GM23338 (cell line): ENCODE measurements around the gene ZFP92. TPM values are rescaled to one million over a fixed set of nuclear protein-coding genes. Genes with fewer than 3 reads are reported as not detected.

Experiments used
- ATAC-seq: fragments of 200-7000 bp; cut with Tn5 transposase; 3 replicates; pipeline ENCODE4 v1.9.1; 2020
- DNase-seq: peaks from one replicate; pipeline ENCODE4 v3.0.0-alpha.2; 2015; ENCODE audit warnings: low spot score
- H2AFZ ChIP-seq: fragments of 200-600 bp; sonication (generic); 2 replicates; pipeline ENCODE4 v1.8.0; 2016; ENCODE audit warnings: antibody characterized with exemption, mild to moderate bottlenecking, moderate library complexity
- H3F3A ChIP-seq: fragments of 200-600 bp; sonication (generic); replicated peaks from 2 replicates; pipeline ENCODE4 v1.8.0; 2017; ENCODE audit warnings: antibody characterized with exemption, mixed run types, low read depth
- H3K27ac ChIP-seq: fragments of 200-600 bp; sonication (generic); 2 replicates; pipeline ENCODE4 v1.6.1; 2016; ENCODE audit warnings: low read depth
- H3K27me3 ChIP-seq: fragments of 200-600 bp; sonication (generic); 2 replicates; pipeline ENCODE4 v1.8.0; 2016; ENCODE audit warnings: mild to moderate bottlenecking, mixed run types, moderate library complexity; ENCODE audit not compliant: insufficient read depth
- H3K36me3 ChIP-seq: fragments of 200-600 bp; sonication (generic); 2 replicates; pipeline ENCODE4 v1.8.0; 2016; ENCODE audit warnings: mild to moderate bottlenecking; ENCODE audit not compliant: insufficient read depth
- H3K4me1 ChIP-seq: fragments of 200-600 bp; sonication (generic); 2 replicates; pipeline ENCODE4 v1.8.0; 2016; ENCODE audit warnings: mild to moderate bottlenecking, moderate library complexity; ENCODE audit not compliant: insufficient read depth
- H3K4me2 ChIP-seq: fragments of 200-600 bp; sonication (generic); 2 replicates; pipeline ENCODE4 v1.7.1; 2017; ENCODE audit warnings: mixed run types
- H3K4me3 ChIP-seq: fragments of 200-600 bp; sonication (generic); 2 replicates; pipeline ENCODE4 v1.6.1; 2016; ENCODE audit warnings: mixed run types
- H3K79me2 ChIP-seq: fragments of 200-600 bp; sonication (generic); replicated peaks from 2 replicates; pipeline ENCODE4 v1.8.0; 2017; ENCODE audit warnings: mild to moderate bottlenecking; ENCODE audit not compliant: insufficient read depth
- H3K9me2 ChIP-seq: fragments of 200-600 bp; sonication (generic); 2 replicates; pipeline ENCODE4 v1.8.0; 2017; ENCODE audit not compliant: insufficient read depth
- H4K20me1 ChIP-seq: fragments of 200-600 bp; sonication (generic); replicated peaks from 2 replicates; pipeline ENCODE4 v1.8.0; 2017; ENCODE audit warnings: mild to moderate bottlenecking; ENCODE audit not compliant: insufficient read depth
- H3K27ac Mint-ChIP-seq: 2 replicates; pipeline ENCODE4 v1.8.0; 2020; ENCODE audit warnings: inconsistent platforms, mild to moderate bottlenecking, moderate library complexity, mixed read lengths
- H3K27me3 Mint-ChIP-seq: 3 replicates; pipeline ENCODE4 v1.8.0; 2022; ENCODE audit warnings: low read depth, mild to moderate bottlenecking, moderate library complexity, mixed read lengths, inconsistent platforms; ENCODE audit not compliant: insufficient read depth, poor library complexity
- H3K36me3 Mint-ChIP-seq: 3 replicates; pipeline ENCODE4 v1.8.0; 2021; ENCODE audit warnings: low read depth, mild to moderate bottlenecking, inconsistent platforms, moderate library complexity, mixed read lengths
- H3K4me1 Mint-ChIP-seq: 3 replicates; pipeline ENCODE4 v1.8.0; 2020; ENCODE audit warnings: mild to moderate bottlenecking, inconsistent platforms, mixed read lengths
- H3K4me3 Mint-ChIP-seq: 3 replicates; pipeline ENCODE4 v1.8.0; 2021; ENCODE audit warnings: moderate library complexity, mild to moderate bottlenecking, inconsistent platforms, mixed read lengths
- H3K9me3 Mint-ChIP-seq: 3 replicates; pipeline ENCODE4 v1.8.0; 2020; ENCODE audit warnings: moderate library complexity, mild to moderate bottlenecking, inconsistent platforms, mixed read lengths
- CREB1 ChIP-seq: fragments of 250-450 bp; sonication (Bioruptor Pico); IDR thresholded peaks from 2 replicates; pipeline ENCODE4 v1.5.0; 2020; ENCODE audit warnings: low read depth, mild to moderate bottlenecking, moderate library complexity
- CTCF ChIP-seq, 2 experiments: fragments of 200-600 bp in 1 of 2; sonication (generic) in 1 of 2; conservative IDR thresholded peaks; 2 replicates each; pipeline versions ENCODE4 v1.5.1 to v1.6.1; 2016 to 2017; ENCODE audit warnings: antibody characterized with exemption in 2 of 2, low read depth in 2 of 2, mild to moderate bottlenecking in 2 of 2, moderate library complexity in 1 of 2
- ETS1 ChIP-seq: IDR thresholded peaks from 2 replicates; pipeline ENCODE4 v1.6.1; 2016; ENCODE audit warnings: antibody characterized with exemption
- EZH2 ChIP-seq: fragments of 200-600 bp; sonication (generic); IDR thresholded peaks from one replicate; pipeline ENCODE4 v1.8.0; 2017; ENCODE audit warnings: antibody characterized with exemption, mild to moderate bottlenecking, low read depth; ENCODE audit not compliant: unreplicated experiment
- EZH2phosphoT487 ChIP-seq: fragments of 200-600 bp; sonication (generic); IDR thresholded peaks from one replicate; pipeline ENCODE4 v1.8.1; 2018; ENCODE audit warnings: antibody characterized with exemption; ENCODE audit not compliant: unreplicated experiment
- JUNB ChIP-seq: IDR thresholded peaks from one replicate; pipeline ENCODE4 v1.6.1; 2016; ENCODE audit warnings: antibody characterized with exemption; ENCODE audit not compliant: unreplicated experiment
- NANOG ChIP-seq: IDR thresholded peaks from 2 replicates; pipeline ENCODE4 v1.6.1; 2016; ENCODE audit warnings: antibody characterized with exemption, borderline replicate concordance
- POLR2AphosphoS5 ChIP-seq: IDR thresholded peaks from 2 replicates; pipeline ENCODE4 v1.6.1; 2016; ENCODE audit warnings: antibody characterized with exemption, low read depth
- REST ChIP-seq: IDR thresholded peaks from one replicate; pipeline ENCODE4 v1.6.1; 2018; ENCODE audit warnings: antibody characterized with exemption; ENCODE audit not compliant: unreplicated experiment
- STAT1 ChIP-seq: IDR thresholded peaks from one replicate; pipeline ENCODE4 v1.6.1; 2016; ENCODE audit warnings: antibody characterized with exemption; ENCODE audit not compliant: unreplicated experiment
- ZNF114 ChIP-seq: fragments of 250-450 bp; sonication (Bioruptor Pico); IDR thresholded peaks from 2 replicates; pipeline ENCODE4 v1.5.0; 2020; ENCODE audit warnings: mild to moderate bottlenecking, moderate library complexity
- ZNF331 ChIP-seq: fragments of 250-450 bp; sonication (Bioruptor Pico); IDR thresholded peaks from 2 replicates; pipeline ENCODE4 v1.5.0; 2020; ENCODE audit warnings: low read depth, mild to moderate bottlenecking, moderate library complexity
- ZNF462 ChIP-seq: fragments of 250-450 bp; sonication (Bioruptor Pico); IDR thresholded peaks from 2 replicates; pipeline ENCODE4 v1.5.0; 2020; ENCODE audit warnings: mild to moderate bottlenecking, moderate library complexity
- polyA plus RNA-seq: library from polyadenylated mRNA; unstranded; fragments of >200 nt; fragmentation: Nextera tagmentation; extraction: Ambion mirVana; gene quantifications from 2 replicates; pipeline ENCODE4 v1.2.1, GENCODE V29; 2016
- total RNA-seq: library from RNA; depleted of rRNA; stranded (reverse); fragments of >200 nt; shearing (Covaris generic); gene quantifications from 2 replicates; pipeline ENCODE4 v1.2.3, GENCODE V29; 2014

The ZFP92 gene
- total and polyA plus RNA-seq, 2 experiments from 2014 or later, result 0.05 to 0.52 TPM

GRCh38 chrX:153426204-153426603 lies 14.9 kb downstream of the ZFP92 start:
- no peak overlapping the region for H3K4me3 Mint-ChIP-seq
- Histone ChIP-seq H3K4me1 (no peaks in the 10 kb centered on the region), H3K4me3 (no peak overlapping the region), H3K4me2 (no peak overlapping the region), H3K27me3 (no peaks in the 10 kb centered on the region), H2AFZ (no peak overlapping the region), H3F3A (no peaks in the 10 kb centered on the region), H3K79me2 (no peaks in the 10 kb centered on the region), H3K27ac (no peak overlapping the region), H3K9me2 (no peaks in the 10 kb centered on the region), H4K20me1 (no peaks in the 10 kb centered on the region), H3K36me3 (no peaks in the 10 kb centered on the region)
- no peak for DNase-seq
- no peak for TF ChIP-seq CREB1 (CRISPR knock-in tag)
- TF ChIP-seq NANOG, result no peak
- TF ChIP-seq ZNF331, result no peak
- TF ChIP-seq POLR2AphosphoS5, result no peak
- no peak for TF ChIP-seq CTCF (conservative IDR thresholded peaks at IDR 0.05; ENCODE audit: low read depth in 2 of 2)
- no peak for TF ChIP-seq EZH2phosphoT487
- TF ChIP-seq EZH2, result no peak
- no peak for TF ChIP-seq STAT1
- no peak for TF ChIP-seq ZNF462 (CRISPR knock-in tag)
- TF ChIP-seq REST, result no peak
- TF ChIP-seq ETS1, result no peak
- TF ChIP-seq JUNB, result no peak
- TF ChIP-seq ZNF114 (CRISPR knock-in tag), result no peak
- no peaks in the 10 kb centered on the region for H3K36me3 Mint-ChIP-seq
- H3K4me1 Mint-ChIP-seq, result no peaks in the 10 kb centered on the region
- H3K9me3 Mint-ChIP-seq, result peaks cover 8% of the 10 kb centered on the region; the same call in 2 of the 3 replicates
- ATAC-seq, result no peak
- H3K27ac Mint-ChIP-seq, result no peak overlapping the region
- H3K27me3 Mint-ChIP-seq, result peaks cover 5% of the 10 kb centered on the region
